NOMO-1 treated with dmso at 0.1 percent for 144 hours (cell line): Measurements from ENCODE around the gene PXDN.
"Not testable (repeated sequence)": the region's sequence is repeated elsewhere in the genome, so short reads cannot be mapped to it uniquely, and the experiment has no call there.

Source experiments
- DNase-seq: peaks from one replicate; lab custom pipeline; 2025; ENCODE audit not compliant: unreplicated experiment; lab: John Stamatoyannopoulos, UW

PXDN gene

GRCh38 chr2:1685078-1685956, 59.0 kb downstream of the PXDN start:
- no peak for DNase-seq

- no peak for DNase-seq
Measured at GRCh38 chr2:1683297-1683696, 61.0 kb downstream of the PXDN start.

GRCh38 chr2:1682181-1682440, 62.2 kb downstream of the PXDN start:
- no peak for DNase-seq

DNA sequence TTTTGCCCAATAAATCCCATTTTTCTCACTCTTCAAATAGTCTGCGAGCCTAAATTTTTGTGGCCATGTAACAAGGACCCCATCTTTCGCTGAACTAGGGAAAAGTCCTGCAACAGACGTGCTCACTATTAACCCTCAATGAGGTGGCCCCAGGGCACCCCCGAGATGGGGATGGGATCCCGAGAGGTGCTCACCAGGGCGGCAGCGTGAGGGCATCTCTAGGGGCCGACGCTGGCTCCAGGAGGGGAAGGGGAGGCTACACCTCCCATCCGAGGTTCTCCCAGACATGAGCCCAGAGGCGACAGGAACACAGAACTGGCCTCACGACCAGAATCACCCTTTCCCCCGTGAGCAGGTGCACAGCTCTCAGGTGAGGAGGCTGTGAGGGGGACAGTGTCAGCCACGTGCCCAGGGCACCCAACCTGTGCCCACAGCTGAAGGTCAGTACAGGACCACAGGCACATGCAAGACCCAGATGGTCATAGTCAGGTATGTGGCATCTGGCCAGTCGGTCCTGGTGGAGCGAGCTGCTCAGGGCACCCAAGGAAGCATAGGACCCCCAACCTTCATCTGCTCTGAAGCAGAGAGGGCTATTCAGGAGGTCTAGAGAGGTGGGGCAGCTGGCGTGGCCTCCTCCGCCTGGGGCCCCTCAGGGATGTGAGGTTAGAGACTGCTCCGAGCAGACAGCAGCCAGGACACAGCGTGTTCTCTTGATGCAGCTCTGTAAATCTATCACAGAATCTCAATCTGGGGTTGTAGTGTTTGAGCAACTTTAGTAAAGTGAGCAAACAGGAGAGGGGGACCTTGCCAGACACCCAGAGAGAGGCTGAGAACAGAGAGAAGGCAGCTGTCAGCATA, 62.8 kb downstream of the PXDN start:
- no peak for DNase-seq

- no peak for DNase-seq
Measured at GRCh38 chr2:1681017-1681318, 63.3 kb downstream of the PXDN start.

DNA sequence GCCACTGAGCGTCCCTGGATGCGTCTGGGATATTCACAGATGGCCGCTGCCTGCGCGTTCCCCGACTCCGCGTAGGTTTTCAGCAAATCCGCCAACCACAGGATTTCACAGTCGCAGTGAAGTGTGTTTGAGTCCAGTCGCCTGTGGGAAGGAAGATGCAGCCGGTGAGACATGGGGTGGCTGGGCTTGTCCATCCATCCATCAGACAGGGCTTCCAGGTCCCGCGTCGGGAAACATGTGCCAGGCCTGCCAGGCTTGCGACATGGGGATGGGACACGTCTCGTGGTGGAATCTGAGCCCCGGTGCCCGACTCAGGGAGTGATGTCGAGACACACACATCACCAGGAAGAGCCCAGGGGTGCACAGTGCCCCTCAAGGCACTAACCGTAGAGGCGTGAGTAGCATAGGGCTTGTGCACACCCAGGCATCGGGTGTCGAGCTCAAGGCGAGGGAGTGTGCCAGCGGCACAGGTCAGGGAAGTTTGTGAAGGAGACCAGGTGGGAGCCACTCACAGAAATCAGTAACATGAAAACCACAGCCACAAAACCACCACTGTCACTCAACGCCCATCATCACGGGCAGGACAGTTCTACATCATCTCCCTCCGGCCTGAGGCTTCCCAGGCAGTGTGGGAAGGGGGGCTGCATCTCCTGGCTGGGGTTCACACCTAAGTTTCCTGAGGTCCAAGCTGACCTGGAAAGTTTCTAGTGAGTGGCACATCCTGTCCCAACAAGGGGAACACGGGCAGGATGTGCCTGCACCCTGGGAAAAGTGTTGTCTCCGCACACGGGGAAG, 63.9 kb downstream of the PXDN start:
- DNase-seq, result no peak

DNA sequence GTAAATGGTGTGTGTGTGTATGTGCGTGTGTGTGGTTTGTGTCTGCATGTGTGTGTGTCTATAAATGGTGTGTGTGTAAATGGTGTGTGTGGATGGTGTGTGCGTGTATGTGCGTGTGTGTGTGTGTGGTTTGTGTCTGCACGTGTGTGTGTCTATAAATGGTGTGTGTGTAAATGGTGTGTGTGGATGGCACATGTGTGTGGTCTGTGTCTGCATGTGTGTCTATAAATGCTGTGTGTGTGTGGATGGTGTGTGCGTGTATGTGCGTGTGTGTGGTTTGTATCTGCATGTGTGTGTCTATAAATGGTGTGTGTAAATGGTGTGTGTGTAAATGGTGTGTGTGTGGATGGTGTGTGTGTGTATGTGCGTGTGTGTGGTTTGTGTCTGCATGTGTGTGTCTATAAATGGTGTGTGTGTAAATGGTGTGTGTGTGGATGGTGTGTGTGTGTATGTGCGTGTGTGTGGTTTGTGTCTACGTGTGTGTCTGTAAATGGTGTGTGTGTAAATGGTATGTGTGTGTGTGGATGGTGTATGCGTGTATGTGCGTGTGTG, 64.8 kb downstream of the PXDN start:
- DNase-seq, result not testable (repeated sequence)

GRCh38 chr2:1679065-1679464, 65.2 kb downstream of the PXDN start:
- not testable (repeated sequence) for DNase-seq

GRCh38 chr2:1678609-1679008, 65.7 kb downstream of the PXDN start:
- DNase-seq, result no peak

- DNase-seq, result no peak
Measured at GRCh38 chr2:1677821-1678165, 66.5 kb downstream of the PXDN start.

DNA sequence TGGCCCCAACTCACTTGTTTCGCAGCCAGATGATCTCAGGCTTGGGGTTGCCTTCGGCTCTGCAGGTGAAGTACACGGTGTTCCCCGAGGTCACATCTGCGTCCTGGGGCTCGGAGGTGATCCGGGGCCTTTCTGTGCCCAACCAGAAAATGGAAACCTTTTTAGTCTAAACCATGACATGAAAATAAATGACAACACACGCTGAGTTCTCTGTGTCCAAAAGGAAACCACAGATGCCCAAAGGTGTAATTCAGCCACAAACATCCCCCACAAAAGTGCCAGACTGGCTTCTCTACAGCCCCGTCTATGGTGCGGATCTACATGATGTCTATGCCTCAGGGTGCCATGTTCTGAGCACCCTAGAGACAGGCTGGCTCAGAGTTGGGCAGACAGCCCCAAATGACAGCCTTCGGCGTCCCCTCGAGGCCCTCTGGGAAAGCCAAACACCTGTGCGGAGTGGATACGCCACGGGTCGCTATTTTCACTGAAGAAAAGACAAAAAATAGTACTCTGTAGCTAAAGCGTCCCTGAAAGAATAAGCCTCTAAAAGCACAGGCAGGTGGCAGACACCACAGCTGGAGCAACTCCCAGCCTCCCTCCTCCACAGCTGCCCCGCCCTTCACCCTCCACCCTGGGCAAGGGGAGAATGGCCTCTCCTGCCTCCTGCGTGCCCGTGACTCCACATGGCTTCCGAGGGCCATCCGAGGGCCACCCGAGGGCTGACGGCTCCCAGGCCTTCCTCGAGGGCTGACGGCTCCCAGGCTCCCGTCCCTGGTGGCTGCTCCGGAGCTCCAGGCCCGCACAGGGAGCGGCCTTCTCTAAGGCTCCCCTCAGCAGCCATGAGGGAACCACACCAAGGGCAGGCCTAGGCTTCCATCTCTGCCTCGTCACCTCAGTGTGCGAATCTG, 67.1 kb downstream of the PXDN start:
- DNase-seq, result no peak

DNA sequence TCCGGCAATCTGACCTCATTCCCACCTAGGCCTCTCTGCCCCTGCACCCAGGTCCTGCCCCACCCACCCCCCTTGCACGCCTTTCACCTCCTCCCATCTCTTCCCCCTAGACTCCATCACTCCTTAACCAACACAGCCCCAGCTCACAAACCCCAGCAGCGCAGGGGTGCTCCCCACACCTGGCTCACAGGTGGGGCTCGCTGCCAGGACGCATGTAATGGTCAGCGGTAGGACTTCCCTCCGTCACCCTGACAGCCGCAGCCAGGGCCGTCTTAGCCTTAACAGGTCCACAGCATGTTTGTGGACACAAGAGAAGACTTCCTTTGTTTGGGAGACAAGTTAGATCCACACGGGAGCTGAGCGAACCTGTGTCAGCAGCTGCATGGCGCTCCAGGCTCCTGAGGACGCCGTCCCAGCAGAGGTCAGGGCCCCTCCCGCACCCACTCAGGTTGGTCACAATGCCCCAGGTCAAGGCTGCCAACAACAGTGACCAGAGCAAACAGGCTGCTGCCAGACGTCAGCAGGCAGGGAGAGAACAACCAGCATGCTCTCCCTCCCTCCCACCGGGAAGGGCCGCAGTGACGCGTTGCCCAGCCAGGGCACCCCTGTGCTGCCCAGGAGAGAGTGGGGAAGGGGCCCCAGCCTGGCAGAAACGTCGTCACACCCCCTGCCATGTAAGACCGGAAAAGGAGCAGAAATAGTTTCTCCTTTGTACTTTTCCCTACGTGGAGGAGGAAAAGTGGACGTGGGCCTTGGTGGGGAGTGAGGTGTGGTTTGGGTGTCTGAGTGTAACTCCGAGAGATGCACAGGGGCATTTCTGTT, 68.0 kb downstream of the PXDN start:
- DNase-seq, result no peak

DNA sequence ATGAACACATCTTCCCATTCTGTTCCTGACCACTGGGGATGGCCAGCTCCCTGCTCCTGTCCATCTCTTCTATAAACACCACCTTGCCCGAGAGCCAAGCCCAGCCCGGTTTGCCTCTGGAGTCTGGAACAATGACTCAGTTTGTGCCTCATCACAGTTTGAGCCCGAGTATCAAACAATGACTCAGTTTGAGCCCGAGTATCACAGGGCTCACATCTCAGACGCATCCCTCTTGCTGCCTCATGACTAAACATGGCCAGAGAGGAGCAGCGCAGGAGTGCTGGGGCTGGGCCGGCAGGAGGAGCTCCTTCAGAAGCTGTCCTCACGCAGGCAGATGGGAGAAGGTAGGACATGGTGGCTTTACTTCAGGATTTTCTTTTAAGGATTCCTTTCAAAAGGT, 68.7 kb downstream of the PXDN start:
- DNase-seq, result no peak

DNA sequence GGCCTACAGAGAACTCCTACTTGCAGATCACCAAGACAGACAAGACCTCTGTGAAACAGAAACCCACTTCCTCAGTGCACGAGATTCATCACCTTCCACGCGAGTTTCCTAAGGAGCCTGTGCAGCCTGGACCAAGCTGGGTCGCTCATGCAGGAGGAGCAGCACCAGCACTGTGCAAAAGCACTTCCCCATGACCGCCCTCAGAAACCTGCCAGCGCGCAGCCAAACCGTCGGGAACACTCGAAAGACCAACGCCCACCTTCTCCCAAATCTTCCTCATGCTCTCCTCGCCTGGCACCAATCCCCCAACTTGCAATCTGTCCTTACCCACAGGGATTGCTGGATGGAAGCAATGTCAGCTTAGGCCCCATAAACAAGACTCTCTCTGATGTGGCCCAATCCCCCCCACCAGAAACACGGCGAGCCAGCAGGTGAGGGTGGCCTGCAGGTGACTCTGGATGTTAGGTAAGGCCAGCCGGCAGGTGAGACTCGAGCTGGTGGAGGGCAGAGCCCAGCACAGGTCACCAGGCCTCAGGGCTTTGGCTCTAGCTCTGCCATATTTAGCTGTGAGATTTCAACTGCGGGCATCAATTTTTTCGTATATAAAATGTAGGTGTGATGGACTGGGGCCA, 69.4 kb downstream of the PXDN start:
- DNase-seq, result no peak

GRCh38 chr2:1674276-1674675, 70.0 kb downstream of the PXDN start:
- DNase-seq, result no peak

DNA sequence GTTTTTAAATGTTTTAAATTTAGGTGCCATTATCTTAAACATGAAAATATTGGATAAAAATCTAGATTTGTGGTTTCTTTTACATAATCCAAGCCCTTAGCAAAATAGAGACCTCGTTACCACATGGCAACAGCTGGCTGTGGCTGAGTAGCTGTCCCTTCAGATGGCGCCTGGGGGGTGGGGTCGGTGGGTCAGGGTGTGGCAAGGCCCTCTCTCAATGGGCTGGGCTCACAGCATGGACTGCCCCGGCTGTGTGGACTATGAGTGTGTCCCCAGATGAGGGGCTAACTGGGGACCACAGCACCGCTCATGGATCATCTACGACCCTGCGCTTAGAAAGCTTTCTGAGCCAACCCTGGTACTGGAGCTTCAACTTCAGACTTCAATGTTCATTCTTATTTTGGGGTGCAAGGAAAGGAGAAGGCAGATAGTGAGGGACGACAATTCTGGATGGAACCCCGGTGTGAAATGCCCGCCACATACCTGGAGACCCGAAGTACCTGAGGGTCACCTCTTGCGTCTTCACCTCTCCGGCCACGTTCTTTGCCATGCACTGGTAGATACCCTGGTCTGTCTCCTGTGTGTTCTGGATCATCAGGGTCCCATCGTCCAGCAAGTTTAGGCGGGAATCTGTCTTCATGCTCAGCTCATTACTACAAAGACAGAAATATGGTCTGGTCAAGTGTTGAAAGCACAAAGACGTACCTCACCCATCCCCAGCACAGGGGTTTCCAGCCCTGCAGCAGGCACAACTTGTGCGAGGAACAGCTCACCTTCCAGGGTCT, 71.0 kb downstream of the PXDN start:
- DNase-seq, result no peak

- DNase-seq, result no peak
Measured at GRCh38 chr2:1672738-1673137, 71.6 kb downstream of the PXDN start.

GRCh38 chr2:1671916-1672315, 72.4 kb downstream of the PXDN start:
- DNase-seq, result no peak
